Measurements from ENCODE around the gene MAGI1. TPM values are rescaled to one million over a fixed set of nuclear protein-coding genes. Genes with fewer than 3 reads are reported as not detected.

The MAGI1 gene
- polyA plus RNA-seq, 3 donors, result not detected

- Histone ChIP-seq H3K79me2 (ENCODE audit: insufficient read depth, low read length) (no peaks in the 10 kb centered on the region), H3K9me3 (replicated peaks in 1 of 2; ENCODE audit: control insufficient read depth in 1 of 2, insufficient read depth in 1 of 2, low read length in 2 of 2) (no peaks in the 10 kb centered on the region), H2AFZ (ENCODE audit: insufficient read depth, low read depth, low read length, poor library complexity, severe bottlenecking) (no peak overlapping the region), H3K4me2 (replicated peaks; ENCODE audit: extremely low read depth, low read length, poor library complexity, severe bottlenecking) (no peak overlapping the region), H3K36me3 (replicated peaks in 1 of 2; ENCODE audit: control insufficient read depth in 1 of 2, insufficient read depth in 2 of 2, low read length in 2 of 2) (no peaks in the 10 kb centered on the region), H3K4me3 (replicated peaks in 1 of 3; ENCODE audit: low read depth in 2 of 3, low read length in 3 of 3) (no peak overlapping the region), H3K9ac (ENCODE audit: insufficient read depth, low read length, poor library complexity, severe bottlenecking) (no peak overlapping the region), H4K20me1 (ENCODE audit: insufficient read depth, low read length) (no peaks in the 10 kb centered on the region), H3K27me3 (ENCODE audit: control insufficient read depth in 2 of 2, insufficient read depth in 2 of 2, low read length in 2 of 2) (no peaks in the 10 kb centered on the region), H3K27ac (ENCODE audit: low read depth in 1 of 2, low read length in 2 of 2) (no peak overlapping the region), H3K4me1 (ENCODE audit: control insufficient read depth in 1 of 2, insufficient read depth in 2 of 2, low read length in 2 of 2) (no peaks in the 10 kb centered on the region)
- DNase-seq, result no peak
- Mint-ChIP-seq H3K36me3 (no peaks in the 10 kb centered on the region), H3K9me3 (peaks cover 0 to 2% (median 0%) of the 10 kb centered on the region in 7 donors), H3K27me3 (ENCODE audit: low read depth in 3 of 3) (peaks cover 0 to 2% (median 0%) of the 10 kb centered on the region in 3 donors), H3K27ac (no peak overlapping the region), H3K4me3 (no peak overlapping the region), H3K4me1 (no peaks in the 10 kb centered on the region)
- intact Hi-C loops (cut with micrococcal nuclease), result no loop called here
- 17% methylated on average over 1 of the region's 2 CpGs for WGBS (ENCODE audit: insufficient coverage)
- no peak for TF ChIP-seq CTCF (IDR thresholded peaks at IDR 0.05)
These were observed 626.1 kb downstream of the MAGI1 start for GRCh38 chr3:65412588-65412987.

- Histone ChIP-seq H3K4me2 (replicated peaks; ENCODE audit: extremely low read depth, low read length, poor library complexity, severe bottlenecking) (no peak overlapping the region), H3K27ac (ENCODE audit: low read depth in 1 of 2, low read length in 2 of 2) (no peak overlapping the region), H3K27me3 (ENCODE audit: control insufficient read depth in 2 of 2, insufficient read depth in 2 of 2, low read length in 2 of 2) (no peaks in the 10 kb centered on the region), H3K9ac (ENCODE audit: insufficient read depth, low read length, poor library complexity, severe bottlenecking) (no peak overlapping the region), H3K79me2 (ENCODE audit: insufficient read depth, low read length) (no peaks in the 10 kb centered on the region), H3K9me3 (replicated peaks in 1 of 2; ENCODE audit: control insufficient read depth in 1 of 2, insufficient read depth in 1 of 2, low read length in 2 of 2) (no peaks in the 10 kb centered on the region), H3K4me3 (replicated peaks in 1 of 3; ENCODE audit: low read depth in 2 of 3, low read length in 3 of 3) (no peak overlapping the region), H4K20me1 (ENCODE audit: insufficient read depth, low read length) (no peaks in the 10 kb centered on the region), H3K36me3 (replicated peaks in 1 of 2; ENCODE audit: control insufficient read depth in 1 of 2, insufficient read depth in 2 of 2, low read length in 2 of 2) (no peaks in the 10 kb centered on the region), H2AFZ (ENCODE audit: insufficient read depth, low read depth, low read length, poor library complexity, severe bottlenecking) (no peak overlapping the region), H3K4me1 (ENCODE audit: control insufficient read depth in 1 of 2, insufficient read depth in 2 of 2, low read length in 2 of 2) (no peaks in the 10 kb centered on the region)
- intact Hi-C loops (cut with micrococcal nuclease), result no loop called here
- TF ChIP-seq CTCF (IDR thresholded peaks at IDR 0.05), result no peak
- H3K4me3 Mint-ChIP-seq, result no peak overlapping the region
- 100% methylated on average over 1 of the region's 3 CpGs for WGBS (ENCODE audit: insufficient coverage)
- peaks cover 0 to 2% (median 1%) of the 10 kb centered on the region in 3 donors for H3K27me3 Mint-ChIP-seq (ENCODE audit: low read depth in 3 of 3)
- no peak for DNase-seq
- H3K27ac Mint-ChIP-seq, result no peak overlapping the region
- H3K4me1 Mint-ChIP-seq, result peaks cover 3% of the 10 kb centered on the region
- H3K9me3 Mint-ChIP-seq, result peaks cover 0 to 4% (median 0%) of the 10 kb centered on the region in 7 donors
- no peaks in the 10 kb centered on the region for H3K36me3 Mint-ChIP-seq
These were observed 627.4 kb downstream of the MAGI1 start for GRCh38 chr3:65411367-65411766.

All from CD14-positive monocyte (primary cell).